ENCODE measurements around the gene ITGA6.

Gene ITGA6

DNA sequence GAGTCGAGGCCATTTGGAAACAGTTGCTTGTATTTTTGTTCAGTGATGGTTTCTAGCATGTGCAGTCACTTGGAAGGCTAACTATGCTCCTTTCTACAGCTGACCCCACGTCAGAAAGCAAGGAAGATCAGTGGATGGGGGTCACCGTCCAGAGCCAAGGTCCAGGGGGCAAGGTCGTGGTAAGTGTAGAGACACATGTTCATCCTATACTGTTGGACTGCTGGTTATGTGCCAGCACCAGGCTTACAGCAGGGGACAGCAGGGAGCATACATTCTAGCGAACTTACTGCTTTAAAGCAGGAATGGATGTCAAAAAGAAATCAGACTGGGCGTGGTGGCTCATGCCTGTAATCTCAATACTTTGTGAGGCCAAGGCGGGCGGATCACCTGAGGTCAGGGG is 40.0 kb downstream of the ITGA6 start:
- DNase-seq = no peak

DNA sequence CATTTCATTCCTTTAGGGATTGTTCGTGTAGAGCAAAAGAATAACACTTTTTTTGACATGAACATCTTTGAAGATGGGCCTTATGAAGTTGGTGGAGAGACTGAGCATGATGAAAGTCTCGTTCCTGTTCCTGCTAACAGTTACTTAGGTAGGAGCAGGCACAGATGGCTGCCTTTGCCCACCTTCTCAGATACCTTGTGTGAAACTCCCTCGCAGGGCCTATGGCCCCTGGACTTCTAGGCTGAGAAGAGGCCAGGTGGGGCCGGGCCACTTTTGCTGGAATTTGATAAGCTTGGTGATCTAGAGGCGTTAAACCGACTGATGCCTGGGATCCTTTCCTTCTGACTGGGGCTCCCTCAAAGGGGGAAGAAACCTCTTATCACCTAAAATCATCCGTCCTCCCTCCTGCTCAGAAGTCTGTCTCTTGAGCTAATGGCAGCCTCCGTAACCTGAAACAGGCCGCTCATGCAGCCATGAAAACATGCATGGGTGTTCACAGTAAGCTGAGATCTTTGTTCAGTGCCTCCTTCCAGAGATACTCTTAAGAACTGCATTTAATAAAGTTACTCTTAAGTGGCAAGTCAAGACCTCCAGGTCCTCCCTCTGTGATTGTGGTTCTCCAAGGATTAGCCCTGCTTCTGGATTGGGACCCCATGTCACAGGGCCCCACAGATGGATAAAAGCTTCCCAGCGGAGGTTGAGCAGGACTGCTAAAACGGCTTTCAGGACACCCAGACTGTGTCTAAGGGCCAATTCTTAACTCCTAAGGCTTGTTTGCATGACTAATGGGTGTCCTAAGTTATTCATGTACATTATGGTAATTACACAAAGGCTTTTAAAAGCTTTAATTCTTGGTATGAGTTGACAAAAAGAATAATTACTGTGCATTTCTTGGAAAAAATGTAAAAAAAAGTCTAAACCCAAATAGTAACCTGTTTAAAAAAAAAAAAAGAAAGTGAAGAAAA is 43.9 kb downstream of the ITGA6 start:
- no peak for DNase-seq

DNA sequence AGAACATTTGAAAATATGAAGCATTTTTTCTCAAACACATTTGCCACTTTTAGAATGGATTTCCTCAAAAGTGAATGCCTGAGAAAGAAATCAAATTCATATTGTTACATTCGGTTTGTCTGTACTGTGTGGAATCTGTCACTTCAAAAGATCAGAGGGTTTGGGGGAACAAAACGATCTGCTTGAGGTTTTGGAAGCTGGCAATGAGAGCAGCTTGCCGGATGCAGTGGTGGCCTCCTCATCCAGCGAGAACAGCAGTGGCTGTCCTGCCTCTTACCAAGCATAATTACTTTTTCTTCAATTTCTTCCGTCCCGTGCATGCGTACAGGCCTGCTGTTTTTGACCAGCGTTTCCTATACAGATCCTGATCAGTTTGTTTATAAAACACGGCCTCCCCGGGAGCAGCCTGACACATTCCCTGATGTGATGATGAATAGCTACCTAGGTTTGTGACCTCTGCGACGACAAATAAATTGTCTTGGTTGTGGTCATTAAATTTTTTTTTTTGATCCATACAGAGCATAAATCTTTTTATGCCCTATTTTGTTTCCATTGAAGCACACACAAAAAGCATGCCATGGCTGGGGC is 45.2 kb downstream of the ITGA6 start:
- no peak for DNase-seq

DNA sequence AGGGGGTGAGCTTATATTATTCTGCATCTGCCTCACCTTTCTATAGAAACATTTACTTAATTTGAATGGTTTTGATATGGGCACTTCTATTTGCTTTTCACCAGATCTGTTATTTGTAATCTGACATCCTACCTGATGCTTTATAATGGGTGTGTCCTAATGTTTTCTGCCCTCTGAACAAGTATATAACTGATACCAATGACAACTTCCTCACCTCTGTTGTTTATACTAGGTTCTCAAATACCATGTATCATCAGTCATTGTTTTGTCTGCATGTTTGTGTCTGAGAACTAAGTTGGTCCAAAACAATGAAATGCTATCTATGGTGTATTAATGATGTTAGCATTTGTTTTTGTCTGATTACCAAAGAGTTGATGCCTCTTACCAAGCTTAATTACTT is 45.8 kb downstream of the ITGA6 start:
- DNase-seq = no peak

DNA sequence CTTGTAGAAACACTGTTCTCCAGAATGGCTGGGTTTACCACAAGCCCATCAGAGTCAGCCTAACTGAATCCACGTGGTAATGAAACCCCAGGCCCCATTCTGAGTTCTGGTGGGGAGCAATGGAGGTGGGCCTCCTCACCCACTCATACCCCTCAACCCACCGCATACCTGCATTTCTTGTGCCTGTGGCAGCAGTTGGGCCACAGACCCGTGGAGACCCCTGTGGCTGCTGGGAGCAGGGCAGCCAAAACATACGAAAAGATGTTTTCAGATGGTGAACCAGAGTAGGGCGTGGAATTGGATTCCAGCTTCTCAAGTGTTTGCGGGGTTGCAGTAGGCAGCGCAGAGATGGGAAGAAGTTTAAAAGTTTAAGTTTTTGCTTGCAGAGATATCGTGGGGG is 51.0 kb downstream of the ITGA6 start:
- no peak for DNase-seq

DNA sequence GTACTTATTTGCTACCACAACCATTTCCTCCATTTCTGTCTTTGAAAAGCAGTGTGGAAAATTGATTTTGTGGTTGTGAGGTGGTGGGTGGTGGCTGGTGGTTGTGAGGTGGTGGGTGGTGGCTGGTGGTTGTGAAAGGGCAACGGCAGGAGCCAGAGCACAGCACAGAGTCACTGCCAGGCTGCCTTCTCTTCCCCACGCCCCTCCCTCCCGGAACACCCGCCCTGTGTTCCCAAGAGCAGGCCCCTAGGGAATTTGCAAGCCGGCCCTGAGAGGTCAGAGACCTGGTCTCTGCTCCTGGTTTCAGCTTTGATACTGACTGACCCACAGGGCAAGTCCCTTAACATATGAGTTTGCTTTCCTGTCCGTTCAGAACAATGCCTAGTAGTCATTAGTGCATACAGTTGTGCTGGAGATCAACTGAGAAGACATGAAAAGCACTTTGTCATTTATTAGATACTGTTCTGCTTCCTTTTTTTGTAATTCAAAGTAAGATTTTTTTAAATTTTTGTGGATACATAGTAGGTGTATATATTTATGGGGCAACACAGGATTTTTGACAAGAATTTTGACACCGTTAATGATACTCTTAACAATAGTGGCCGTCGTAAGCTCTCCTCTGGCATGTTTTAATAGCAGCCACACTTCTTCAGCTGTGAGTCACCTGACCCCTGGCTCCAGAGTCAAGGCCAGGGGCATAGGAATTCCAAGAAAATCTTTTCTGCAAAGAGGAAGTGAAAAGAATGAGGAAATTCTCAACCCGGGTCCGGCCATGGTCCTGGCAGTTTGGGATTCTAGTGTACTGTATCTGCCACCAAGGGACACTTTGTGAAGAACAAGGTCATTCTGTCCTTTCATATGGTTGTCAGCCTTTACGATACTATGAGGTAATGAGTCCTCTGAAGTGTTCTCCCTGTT is 53.2 kb downstream of the ITGA6 start:
- no peak for DNase-seq

DNA sequence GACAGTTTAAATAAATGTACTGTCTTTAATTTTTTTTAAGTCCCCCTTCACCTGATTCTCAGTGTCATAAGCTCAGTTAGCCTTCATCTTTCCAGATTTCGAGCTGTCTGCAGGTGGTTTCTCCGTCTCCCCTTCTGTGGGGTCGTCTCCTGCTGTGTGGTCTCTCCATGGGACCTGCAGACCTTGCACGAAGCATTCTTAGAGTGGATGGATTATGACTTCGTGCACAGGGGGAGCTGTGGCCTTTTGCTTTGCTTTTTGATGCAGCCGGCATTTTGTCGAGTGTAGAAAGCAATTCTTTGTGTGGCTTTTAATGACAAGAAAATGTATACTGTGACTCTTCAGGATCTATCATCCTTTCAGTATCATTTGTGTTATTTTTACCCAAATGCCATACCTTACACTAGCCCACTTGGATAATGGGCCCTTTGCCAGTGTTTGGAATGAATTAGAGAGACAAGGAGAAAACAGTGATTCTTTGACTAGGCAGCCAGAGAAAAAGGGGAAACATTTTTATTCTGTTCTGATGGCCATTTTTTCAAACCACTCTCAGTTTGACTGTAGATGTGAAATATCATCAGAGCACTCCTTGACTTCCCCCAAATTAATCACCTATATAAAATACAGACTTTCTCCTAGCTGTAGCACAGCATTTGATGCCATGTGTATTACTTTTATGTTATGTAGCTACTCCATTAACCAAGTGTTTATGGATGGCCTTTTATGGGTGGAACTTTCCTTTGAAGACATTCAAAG is 54.3 kb downstream of the ITGA6 start:
- no peak for DNase-seq

DNA sequence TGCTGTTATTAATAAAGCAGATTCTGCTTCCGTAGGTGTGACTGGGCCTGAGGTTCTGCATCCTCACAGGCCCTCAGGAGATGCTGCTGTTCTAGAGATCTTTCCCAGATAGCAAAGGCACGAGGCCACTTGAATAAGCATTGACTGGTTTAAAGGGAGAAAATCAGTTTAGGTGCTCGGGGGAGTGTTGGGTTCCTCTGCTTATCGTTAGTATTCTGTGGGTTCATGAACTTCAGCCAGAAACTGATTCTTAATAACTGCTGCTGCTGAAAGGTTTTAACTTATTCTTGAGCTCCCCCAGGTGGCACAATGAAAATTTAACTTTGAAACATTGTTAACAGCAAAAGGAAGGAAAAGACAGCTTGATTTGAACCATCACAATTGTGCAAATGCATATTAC is 56.9 kb downstream of the ITGA6 start:
- DNase-seq = no peak

DNA sequence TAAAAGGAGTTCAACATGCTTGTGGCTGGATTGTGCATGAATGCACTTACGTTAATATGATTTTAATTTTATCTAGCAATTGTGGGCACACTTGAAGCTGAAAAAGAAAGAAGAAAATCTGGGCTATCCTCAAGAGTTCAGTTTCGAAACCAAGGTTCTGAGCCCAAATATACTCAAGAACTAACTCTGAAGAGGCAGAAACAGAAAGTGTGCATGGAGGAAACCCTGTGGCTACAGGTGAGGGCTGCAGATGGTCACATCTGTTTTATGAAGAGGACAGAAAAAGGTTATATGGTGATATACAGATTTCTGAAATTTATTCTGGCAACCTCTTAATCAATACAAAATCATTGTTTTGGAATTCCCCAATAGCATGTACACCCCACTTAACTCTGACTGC is 57.3 kb downstream of the ITGA6 start:
- no peak for DNase-seq

DNA sequence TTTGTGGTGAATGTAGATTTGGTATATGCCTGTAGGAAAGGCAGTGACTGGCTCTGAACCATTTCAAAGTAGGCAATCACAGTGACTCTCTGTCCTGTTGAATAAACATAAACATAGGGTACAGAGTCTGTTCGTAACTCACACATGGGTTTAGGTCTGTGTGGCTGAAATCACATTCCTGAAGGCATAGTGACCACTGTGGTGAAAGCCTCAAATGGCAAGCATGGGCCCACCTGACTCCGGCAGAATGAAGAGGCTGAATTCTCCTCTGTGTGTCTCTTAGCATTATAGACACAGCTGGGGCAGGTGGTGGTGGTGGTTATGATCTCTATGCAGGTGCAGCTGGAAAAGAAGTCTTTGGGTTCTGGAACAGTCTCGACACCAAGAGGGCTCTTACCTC is 61.2 kb downstream of the ITGA6 start:
- DNase-seq = no peak

DNA sequence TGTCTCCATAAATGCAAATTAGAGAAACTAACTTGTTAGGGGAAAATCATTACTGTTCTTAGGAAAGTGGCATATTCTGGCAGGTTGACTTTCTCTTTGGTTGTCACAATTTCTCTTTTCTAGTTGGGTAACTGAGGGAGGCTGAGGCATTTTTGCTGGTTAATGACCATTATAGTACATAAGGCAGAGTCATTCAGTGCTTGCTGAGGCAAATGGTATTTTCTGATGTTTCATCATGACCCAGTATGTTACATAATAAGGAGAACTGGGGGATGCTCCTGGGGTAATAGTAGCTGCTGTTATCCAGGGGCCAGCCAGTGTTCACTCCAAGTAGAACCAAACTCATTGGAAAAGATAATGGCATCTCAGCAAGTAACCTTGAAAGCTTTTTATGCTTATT is 62.3 kb downstream of the ITGA6 start:
- DNase-seq = no peak

DNA sequence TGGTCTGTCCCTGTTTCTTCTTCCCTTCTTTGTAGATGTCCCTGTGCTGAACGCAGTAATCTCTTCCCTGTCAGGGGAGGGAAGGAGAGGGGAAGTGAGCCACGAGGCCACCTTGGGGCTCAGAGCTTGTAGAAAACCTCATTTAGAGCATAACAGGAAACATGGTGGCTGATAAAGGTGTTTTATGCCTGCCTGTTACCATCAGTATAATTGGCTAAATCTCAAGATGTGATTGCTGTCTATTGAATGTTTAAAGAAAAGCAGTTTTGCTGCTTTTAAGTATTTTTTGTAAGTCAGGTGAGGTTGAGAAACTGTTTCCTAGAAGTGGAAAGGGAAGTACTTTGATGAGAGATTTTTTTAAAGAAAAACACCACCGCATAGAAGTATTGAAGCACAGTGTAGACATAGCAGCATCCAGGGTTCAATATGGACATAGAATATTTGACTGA is 68.8 kb downstream of the ITGA6 start:
- no peak for DNase-seq

DNA sequence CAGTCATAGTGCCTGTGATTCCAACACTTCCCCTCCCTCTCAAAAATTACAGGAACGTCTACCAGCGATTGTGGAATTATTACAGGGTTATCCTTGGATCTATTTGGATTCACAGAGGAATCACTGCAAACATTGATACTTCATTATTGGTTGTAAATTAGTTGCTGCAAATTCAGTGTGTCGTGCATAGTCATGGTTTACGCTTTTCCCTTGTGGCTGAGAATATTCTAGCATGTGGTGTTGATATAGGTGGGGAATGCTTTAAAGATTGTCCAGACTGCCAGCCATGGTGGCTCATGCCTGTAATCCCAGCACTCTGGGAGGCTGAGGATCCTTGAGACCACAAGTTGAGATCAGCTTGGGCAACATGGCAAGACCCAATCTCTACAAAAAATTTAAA is 79.8 kb downstream of the ITGA6 start:
- DNase-seq = no peak

DNA sequence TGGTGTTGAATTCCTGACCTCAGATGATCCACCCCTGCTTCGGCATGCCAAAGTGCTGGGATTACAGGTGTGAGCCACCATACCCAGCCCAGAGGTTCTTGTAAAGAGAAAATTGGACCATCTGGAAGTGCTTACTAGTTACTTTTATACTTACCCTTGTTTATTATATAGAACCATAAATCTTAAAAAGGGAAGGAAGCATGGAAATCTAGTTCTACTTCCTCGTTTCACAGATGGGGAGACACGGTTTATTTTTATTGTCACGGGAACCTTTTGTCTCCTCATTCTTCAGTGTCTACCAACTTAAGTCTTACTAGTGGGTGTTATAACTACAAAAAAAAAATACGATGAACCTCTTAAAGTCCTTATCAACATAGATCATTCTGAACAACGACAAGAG is 82.7 kb downstream of the ITGA6 start:
- no peak for DNase-seq

DNA sequence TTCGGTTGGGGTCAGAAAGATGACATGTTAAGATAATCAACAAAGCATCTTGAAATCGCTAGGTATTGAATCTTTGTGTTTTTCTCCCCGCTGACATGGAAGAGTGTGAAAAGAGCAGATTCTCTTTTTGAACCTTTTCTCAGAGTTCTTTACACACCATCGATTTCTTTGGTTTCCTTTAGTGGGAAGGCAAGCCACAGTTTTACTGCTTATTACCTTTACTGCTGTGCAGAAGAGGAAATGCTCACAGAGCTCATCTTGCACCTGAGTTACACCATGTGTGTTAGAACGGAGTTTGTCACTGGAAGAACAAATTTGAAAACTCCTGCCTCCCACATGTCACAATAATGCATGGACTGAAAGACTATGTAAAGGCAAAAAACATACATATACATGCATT is 83.2 kb downstream of the ITGA6 start:
- DNase-seq = no peak

DNA sequence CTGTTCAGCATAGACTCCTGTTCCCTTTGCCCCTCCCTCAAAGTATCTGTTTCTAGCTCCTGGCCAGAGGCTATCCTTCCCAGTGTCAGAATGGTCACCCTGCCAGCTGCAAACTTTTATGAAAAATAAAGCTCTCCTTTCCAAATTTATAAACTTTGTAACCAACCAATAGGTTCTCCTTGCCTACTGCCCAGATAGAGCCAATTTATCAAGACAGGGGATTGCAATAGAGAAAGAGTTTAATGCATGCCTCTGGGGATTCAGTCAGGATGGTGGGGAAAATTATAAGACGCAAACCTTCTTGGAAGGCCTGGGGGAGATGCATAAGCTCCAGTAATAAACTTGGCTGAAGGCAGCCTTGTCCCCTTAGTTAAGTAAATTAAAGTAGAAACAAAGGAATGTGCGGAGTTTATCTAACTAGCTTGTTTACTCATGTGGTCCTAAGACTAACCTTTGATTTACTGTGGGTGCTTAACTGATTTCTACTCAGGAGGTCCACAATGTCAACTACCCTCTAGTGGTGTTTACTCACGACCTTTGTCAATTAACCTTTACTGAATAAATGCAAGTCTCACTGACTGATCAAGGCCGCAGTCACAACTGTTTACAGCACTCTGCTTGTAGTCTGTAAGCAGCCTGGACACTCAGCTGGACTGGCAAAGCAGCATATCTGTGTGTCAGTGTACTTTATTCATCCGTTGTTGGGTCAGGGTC is 85.6 kb downstream of the ITGA6 start:
- no peak for DNase-seq

DNA sequence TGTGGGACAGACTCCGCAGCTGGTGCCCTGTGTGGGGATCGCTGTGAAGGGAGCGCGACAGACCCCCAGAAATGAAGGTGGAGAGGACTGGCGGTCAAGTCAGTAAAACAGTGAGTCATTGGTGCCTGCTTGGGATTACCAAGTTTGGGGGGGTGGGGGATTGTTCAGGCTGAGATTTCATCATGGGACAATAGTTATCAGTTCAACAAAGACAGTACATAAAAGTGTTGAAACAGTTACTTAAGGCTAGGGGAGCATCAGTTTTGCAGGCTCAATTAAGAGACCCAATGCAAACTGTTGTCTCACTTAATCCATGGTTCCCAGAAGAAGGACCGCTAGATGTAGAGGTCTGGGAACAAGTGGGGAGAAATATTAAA is 86.1 kb downstream of the ITGA6 start:
- no peak for DNase-seq

DNA sequence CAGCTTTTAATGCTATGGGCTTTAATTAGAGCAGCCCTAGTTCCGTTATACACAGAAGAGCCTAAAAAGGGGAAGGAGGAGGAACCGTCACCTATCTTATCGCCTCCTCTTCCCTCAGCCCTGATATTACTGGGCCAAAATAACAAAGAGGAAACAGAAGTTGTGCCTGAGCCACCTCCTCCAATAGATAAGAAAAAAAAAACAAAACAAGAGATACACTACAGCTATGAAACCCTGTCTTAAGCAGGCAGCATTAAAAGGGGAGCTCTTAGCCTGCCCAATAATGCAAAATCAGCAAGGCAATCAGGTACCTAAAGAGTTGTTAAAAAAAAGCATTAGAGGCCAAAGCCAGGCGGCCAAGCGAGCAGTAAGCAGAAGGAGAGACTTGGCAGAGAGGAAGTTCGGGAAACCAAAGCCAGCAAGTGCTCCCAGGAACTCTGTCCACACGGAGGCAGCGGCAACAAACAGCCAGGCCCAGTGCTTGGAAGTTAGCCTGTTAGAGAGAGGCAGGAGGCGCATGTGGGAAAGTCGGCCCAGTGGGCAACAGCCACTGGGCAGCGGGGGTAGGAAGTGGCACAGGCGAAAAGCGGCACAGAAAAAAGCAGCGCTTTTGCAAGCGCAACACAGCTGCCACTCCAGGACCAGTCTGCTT is 86.7 kb downstream of the ITGA6 start:
- no peak for DNase-seq

DNA sequence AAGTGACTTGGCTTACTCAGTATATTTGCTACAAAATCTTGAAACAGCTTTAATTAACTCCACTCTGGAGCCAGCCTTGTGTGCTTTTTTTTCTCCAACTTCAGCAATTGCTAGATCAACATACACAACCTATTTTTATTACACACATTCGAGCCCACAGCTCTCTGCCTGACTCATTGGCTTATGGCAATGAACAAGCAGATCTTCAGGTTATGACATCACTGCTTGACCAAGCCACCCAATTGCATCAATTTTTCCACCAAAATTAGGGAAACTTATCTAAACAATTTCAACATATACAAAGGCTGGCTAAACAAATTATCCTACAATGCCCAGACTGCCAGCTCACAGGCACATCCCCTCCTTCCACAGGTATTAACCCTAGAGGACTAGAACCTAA is 88.9 kb downstream of the ITGA6 start:
- DNase-seq = no peak

DNA sequence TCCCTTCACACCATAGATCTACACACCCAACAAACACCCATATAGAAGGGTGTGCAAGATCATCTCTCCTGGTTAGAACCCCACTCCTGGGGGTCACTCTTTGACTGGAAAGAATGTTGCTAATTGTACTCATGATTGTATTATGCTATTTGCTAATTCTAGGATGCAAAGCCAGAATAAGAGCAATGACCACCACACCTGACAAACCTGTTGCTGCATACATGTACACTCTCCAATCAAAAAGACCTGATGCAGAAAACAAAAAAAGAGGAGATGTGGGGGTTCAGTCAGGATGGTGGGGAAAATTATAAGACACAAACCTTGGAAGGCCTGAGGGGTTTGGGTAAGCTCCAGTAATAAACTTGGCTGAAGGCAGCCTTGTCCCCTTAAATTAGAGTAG is 91.6 kb downstream of the ITGA6 start:
- DNase-seq = no peak

DNA sequence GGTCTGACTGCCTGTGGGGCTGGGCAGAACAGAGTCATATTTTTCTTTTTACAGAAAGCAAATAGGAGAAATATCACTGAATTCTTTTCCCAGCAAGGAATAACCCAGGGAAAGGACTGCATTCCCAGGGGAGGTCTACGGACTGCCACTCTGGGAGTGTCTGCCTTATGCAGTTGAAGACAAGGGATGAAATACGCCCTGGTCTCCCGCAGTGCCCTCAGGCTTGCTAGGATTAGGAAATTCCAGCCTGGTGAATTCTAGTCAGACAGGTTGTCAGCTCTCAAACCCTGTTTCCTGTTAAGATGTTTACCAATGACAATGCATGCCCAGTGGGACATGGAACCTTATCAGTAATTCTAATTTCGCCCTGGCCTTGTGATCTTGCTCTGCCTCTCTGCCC is 98.2 kb downstream of the ITGA6 start:
- no peak for DNase-seq

DNA sequence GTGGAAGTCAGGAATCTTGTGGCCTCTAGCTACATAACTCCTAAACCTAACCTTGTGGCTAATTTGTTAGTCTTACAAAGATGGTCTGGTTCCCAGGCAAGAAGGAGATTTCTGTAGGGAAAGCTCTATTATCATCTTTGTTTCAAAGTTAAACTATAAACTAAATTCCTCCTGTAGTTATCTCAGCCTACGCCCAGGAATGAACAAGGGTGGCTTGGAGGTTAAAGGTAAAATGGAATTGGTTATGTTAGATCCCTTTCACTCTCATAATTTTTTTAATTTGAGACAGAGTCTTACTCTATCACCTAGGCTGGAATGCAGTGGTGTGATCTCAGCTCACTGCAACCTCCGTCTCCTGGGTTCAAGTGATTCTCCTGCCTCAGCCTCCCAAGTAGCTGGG is 103.9 kb downstream of the ITGA6 start:
- no peak for DNase-seq

Data from SHP77 (cell line).